ENCODE data around the gene PRSS38. TPM values are rescaled to one million over a fixed set of nuclear protein-coding genes. Genes with fewer than 3 reads are reported as not detected.

PRSS38 gene
- total RNA-seq, 1 experiment from 2014 or later, result not detected

DNA sequence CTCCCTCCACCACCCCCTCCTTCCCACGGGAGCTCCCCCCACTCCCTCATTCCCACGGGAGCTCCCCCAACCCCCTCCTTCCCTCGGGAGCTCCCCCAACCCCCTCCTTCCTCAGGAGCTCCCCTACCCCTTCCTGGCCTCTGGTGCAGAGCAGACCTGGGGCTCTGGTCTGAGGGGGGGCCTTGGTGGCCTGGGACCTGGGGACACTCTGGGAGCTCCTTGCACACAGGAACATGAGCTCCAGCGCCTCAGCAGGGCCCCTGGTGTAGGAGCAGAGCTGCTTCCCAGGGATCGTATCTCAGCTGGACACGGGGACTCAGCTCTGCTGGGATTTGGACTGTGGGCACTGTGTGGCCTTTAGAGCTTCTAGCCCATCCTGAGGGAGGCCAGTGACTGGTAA is 19.7 kb upstream of the PRSS38 start (continued):
- TF ChIP-seq, protein P1, sequence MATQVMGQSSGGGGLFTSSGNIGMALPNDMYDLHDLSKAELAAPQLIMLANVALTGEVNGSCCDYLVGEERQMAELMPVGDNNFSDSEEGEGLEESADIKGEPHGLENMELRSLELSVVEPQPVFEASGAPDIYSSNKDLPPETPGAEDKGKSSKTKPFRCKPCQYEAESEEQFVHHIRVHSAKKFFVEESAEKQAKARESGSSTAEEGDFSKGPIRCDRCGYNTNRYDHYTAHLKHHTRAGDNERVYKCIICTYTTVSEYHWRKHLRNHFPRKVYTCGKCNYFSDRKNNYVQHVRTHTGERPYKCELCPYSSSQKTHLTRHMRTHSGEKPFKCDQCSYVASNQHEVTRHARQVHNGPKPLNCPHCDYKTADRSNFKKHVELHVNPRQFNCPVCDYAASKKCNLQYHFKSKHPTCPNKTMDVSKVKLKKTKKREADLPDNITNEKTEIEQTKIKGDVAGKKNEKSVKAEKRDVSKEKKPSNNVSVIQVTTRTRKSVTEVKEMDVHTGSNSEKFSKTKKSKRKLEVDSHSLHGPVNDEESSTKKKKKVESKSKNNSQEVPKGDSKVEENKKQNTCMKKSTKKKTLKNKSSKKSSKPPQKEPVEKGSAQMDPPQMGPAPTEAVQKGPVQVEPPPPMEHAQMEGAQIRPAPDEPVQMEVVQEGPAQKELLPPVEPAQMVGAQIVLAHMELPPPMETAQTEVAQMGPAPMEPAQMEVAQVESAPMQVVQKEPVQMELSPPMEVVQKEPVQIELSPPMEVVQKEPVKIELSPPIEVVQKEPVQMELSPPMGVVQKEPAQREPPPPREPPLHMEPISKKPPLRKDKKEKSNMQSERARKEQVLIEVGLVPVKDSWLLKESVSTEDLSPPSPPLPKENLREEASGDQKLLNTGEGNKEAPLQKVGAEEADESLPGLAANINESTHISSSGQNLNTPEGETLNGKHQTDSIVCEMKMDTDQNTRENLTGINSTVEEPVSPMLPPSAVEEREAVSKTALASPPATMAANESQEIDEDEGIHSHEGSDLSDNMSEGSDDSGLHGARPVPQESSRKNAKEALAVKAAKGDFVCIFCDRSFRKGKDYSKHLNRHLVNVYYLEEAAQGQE (IDR thresholded peaks at IDR 0.05; ENCODE audit: low read depth), result no peak
- TF ChIP-seq ELF1 (IDR thresholded peaks at IDR 0.05; ENCODE audit: borderline replicate concordance, low read depth), result no peak
- no peak for TF ChIP-seq POLR2AphosphoS5 (IDR thresholded peaks at IDR 0.05; ENCODE audit: low read depth, low read length)

DNA sequence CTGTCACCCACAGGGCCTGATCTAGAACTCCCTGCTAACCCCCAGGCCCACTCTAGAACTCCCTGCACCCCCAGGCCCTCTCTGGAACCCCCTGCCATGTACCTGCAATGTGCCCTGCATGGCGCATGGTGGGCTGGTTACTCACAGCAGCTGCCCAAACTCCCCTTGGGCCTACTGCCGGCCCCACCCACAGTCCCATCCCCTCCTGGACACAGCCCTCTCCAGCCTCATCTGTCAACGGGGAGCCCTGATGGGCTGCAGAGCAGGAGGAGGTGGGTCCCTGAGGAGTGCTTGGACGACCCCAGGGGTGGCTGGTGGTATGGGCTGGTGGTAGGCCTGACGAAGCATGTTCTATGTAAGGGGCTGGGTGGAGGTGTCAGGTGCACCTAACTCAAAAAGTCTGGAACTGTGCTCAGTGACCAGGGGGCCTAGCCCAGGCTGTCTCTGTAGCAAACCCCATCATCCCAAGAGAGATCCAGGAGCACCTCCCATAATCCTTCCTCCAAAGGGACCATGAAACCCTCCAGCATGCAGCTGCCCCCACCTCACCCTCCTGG is 19.0 kb upstream of the PRSS38 start:
- TF ChIP-seq, protein P1 (IDR thresholded peaks at IDR 0.05; ENCODE audit: low read depth), result no peak
- no peak for TF ChIP-seq EZH2phosphoT487 (IDR thresholded peaks at IDR 0.05; ENCODE audit: borderline replicate concordance)
- no peak for TF ChIP-seq POLR2AphosphoS5 (IDR thresholded peaks at IDR 0.05; ENCODE audit: low read depth, low read length)

More for the DNA sequence above, 19.0 kb upstream of the PRSS38 start:
- DNase-seq (ENCODE audit: low read depth, low spot score), result no peak
- no peak overlapping the region for H2AFZ ChIP-seq (ENCODE audit: low read depth, low read length, poor library complexity, severe bottlenecking)
- CTCF ChIA-PET, result no interaction called here
- H3K79me2 ChIP-seq (ENCODE audit: insufficient read depth, low read length), result no peaks in the 10 kb centered on the region
- POLR2A ChIA-PET, result no interaction called here
- H3K4me1 ChIP-seq (ENCODE audit: control insufficient read depth in 1 of 2, insufficient read depth in 2 of 2, low read length in 2 of 2), result peaks cover 10 to 13% of the 10 kb centered on the region in 2 experiments
- no peak overlapping the region for H3K27ac ChIP-seq (ENCODE audit: low read depth, low read length)
- no peaks in the 10 kb centered on the region for H4K20me1 ChIP-seq (ENCODE audit: insufficient read depth)
- H3K9me3 ChIP-seq (ENCODE audit: control insufficient read depth in 1 of 2, insufficient read depth in 1 of 2, low read depth in 1 of 2, low read length in 2 of 2), result no peaks in the 10 kb centered on the region
- no peak overlapping the region for H3K4me3 ChIP-seq (replicated peaks in 1 of 2; ENCODE audit: low read depth in 1 of 2, low read length in 2 of 2)
- intact Hi-C loops (cut with micrococcal nuclease), result no loop called here
- RAD21 ChIA-PET (ENCODE audit: low non-redundant PET in 1 of 2, low total read pairs in 2 of 2, uncharacterized antibody in 2 of 2, unreplicated experiment in 2 of 2), result no interaction called here
- no TSS peak for BruUV-seq (replicated peaks)
- no peaks in the 10 kb centered on the region for H3K27me3 ChIP-seq (ENCODE audit: insufficient read depth, low read length)
- H3K9ac ChIP-seq (ENCODE audit: low read length), result no peak overlapping the region
- H3K9me2 ChIP-seq (ENCODE audit: insufficient read depth), result no peaks in the 10 kb centered on the region
- ATAC-seq, result no peak
- no peaks in the 10 kb centered on the region for H3K36me3 ChIP-seq (ENCODE audit: control insufficient read depth in 1 of 2, insufficient read depth in 2 of 2, low read length in 2 of 2)
- no peak overlapping the region for H3K4me2 ChIP-seq (ENCODE audit: low read length)
